Measurements from ENCODE around the gene SLAMF7. TPM values are rescaled to one million over a fixed set of nuclear protein-coding genes. Genes with fewer than 3 reads are reported as not detected.
A peak's percentile ranks its signal among the peaks of the same experiment; 100 is the strongest.

Gene SLAMF7
- total and polyA plus RNA-seq, 2 donors (not counting 1 experiment from before 2014, with no cell fraction given), result 13.1 to 52.6 TPM

DNA sequence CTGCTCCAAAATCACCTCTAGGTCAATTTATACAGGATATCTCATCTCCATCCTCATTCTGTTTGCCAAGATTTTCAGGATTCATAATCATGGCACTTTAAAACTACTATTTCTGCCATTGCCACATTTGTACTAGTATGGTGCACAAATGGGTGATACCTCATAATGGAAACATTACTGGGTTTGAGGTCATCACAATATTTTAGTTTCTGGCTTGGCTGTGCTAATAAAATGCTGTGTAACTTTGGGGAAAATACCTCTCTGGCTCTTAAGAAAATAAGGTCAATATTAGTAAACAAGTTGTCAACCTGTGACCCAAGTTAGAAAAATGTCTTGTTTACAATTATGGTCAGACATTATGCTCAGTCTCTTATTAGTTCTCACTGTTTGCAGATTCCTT is 4.7 kb upstream of the SLAMF7 start:
- H3K9me3 Mint-ChIP-seq (ENCODE audit: insufficient read depth), result peaks cover 3% of the 10 kb centered on the region
- peaks cover 43% of the 10 kb centered on the region for H3K4me1 Mint-ChIP-seq
- ATAC-seq (ENCODE audit: low read depth) (no peak), DNase-seq (no peak)
- Histone ChIP-seq H3K9ac (ENCODE audit: low read length) (peak overlapping the region; percentile 55), H3K4me2 (replicated peaks; ENCODE audit: low read depth, low read length, poor library complexity, severe bottlenecking) (peak overlapping the region; percentile 60), H3K36me3 (replicated peaks in 1 of 2; ENCODE audit: control extremely low read depth in 1 of 2, control insufficient read depth in 1 of 2, extremely low read depth in 1 of 2, insufficient read depth in 2 of 2, low read length in 1 of 2) (no peaks in the 10 kb centered on the region), H4K20me1 (ENCODE audit: control insufficient read depth, insufficient read depth, low read length, poor library complexity, severe bottlenecking) (no peaks in the 10 kb centered on the region), H2AFZ (ENCODE audit: insufficient read depth, low read depth, low read length, poor library complexity, severe bottlenecking) (peak overlapping the region; percentile 71), H3K79me2 (ENCODE audit: control insufficient read depth, insufficient read depth, low read length) (no peaks in the 10 kb centered on the region), H3K4me1 (ENCODE audit: control insufficient read depth in 2 of 2, insufficient read depth in 2 of 2, low read length in 2 of 2) (peaks cover 21 to 29% of the 10 kb centered on the region in 2 donors), H3K9me3 (ENCODE audit: control extremely low read depth in 1 of 3, control insufficient read depth in 2 of 3, insufficient read depth in 1 of 3, low read length in 2 of 3) (peaks cover 3 to 11% (median 4%) of the 10 kb centered on the region in 3 donors), H3K4me3 (ENCODE audit: control extremely low read depth in 1 of 5, extremely low read depth in 1 of 5, insufficient read depth in 1 of 5, low read depth in 2 of 5, low read length in 4 of 5) (no peak overlapping the region), H3K27me3 (replicated peaks in 1 of 4; ENCODE audit: control extremely low read depth in 1 of 4, control insufficient read depth in 3 of 4, insufficient read depth in 4 of 4, low read length in 3 of 4) (no peaks in the 10 kb centered on the region), H3K27ac (ENCODE audit: low read length in 2 of 2) (peak overlapping the region; percentile 76 to 82)
- H3K27ac Mint-ChIP-seq, result peak overlapping the region; percentile 79
- CTCF ChIA-PET, result interaction anchor here (0.7 to 1.9 kb wide), 5 partner anchors 34 to 255 kb away, joined by 5 to 9 read pairs (median 7); no protein-coding TSS in a partner anchor
- no peak for TF ChIP-seq EZH2 (IDR thresholded peaks at IDR 0.05; ENCODE audit: borderline replicate concordance, insufficient read depth, low read depth, low read length, poor library complexity, severe bottlenecking)
- TF ChIP-seq, protein P1, sequence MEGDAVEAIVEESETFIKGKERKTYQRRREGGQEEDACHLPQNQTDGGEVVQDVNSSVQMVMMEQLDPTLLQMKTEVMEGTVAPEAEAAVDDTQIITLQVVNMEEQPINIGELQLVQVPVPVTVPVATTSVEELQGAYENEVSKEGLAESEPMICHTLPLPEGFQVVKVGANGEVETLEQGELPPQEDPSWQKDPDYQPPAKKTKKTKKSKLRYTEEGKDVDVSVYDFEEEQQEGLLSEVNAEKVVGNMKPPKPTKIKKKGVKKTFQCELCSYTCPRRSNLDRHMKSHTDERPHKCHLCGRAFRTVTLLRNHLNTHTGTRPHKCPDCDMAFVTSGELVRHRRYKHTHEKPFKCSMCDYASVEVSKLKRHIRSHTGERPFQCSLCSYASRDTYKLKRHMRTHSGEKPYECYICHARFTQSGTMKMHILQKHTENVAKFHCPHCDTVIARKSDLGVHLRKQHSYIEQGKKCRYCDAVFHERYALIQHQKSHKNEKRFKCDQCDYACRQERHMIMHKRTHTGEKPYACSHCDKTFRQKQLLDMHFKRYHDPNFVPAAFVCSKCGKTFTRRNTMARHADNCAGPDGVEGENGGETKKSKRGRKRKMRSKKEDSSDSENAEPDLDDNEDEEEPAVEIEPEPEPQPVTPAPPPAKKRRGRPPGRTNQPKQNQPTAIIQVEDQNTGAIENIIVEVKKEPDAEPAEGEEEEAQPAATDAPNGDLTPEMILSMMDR (IDR thresholded peaks at IDR 0.05), result no peak
- POLR2A ChIA-PET, result no interaction called here
- no peaks in the 10 kb centered on the region for H3K27me3 Mint-ChIP-seq
- intact Hi-C loops (cut with micrococcal nuclease), result no loop called here
- H3K4me3 Mint-ChIP-seq, result peak overlapping the region; percentile 40

DNA sequence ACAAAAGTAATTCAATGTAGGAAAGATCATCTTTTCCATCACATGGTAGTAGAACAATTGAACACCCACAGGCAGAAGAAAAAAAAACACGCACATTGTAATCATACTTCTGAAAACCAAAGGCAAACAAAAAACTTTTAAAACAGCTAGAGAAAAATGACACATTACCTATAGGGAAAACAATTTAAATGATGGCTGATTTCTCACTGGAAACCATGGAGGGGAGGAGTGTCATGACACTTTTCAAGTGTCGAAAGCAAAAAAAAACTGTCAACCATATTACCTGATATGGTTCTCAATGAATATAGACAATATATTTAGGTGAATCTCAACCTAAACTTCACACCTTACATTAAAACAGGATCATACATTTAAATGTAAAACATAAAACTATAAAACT is 776 bp upstream of the SLAMF7 start:
- peak overlapping the region; percentile 70 for H2AFZ ChIP-seq (ENCODE audit: insufficient read depth, low read depth, low read length, poor library complexity, severe bottlenecking)
- H3K4me1 ChIP-seq (ENCODE audit: control insufficient read depth in 2 of 2, insufficient read depth in 2 of 2, low read length in 2 of 2), result peaks cover 30 to 40% of the 10 kb centered on the region in 2 donors
- no peak overlapping the region for H3K9ac ChIP-seq (ENCODE audit: low read length)
- H3K79me2 ChIP-seq (ENCODE audit: control insufficient read depth, insufficient read depth, low read length), result peaks cover 16% of the 10 kb centered on the region
- H3K36me3 ChIP-seq (replicated peaks in 1 of 2; ENCODE audit: control extremely low read depth in 1 of 2, control insufficient read depth in 1 of 2, extremely low read depth in 1 of 2, insufficient read depth in 2 of 2, low read length in 1 of 2), result no peaks in the 10 kb centered on the region
- ATAC-seq (ENCODE audit: low read depth) (no peak), DNase-seq (no peak)
- no peak for TF ChIP-seq EZH2 (IDR thresholded peaks at IDR 0.05; ENCODE audit: borderline replicate concordance, insufficient read depth, low read depth, low read length, poor library complexity, severe bottlenecking)
- TF ChIP-seq, protein P1 (IDR thresholded peaks at IDR 0.05), result no peak
- ChIA-PET CTCF (interaction anchor here (0.6 to 6.2 kb wide), 10 partner anchors 11 to 488 kb away, joined by 3 to 35 read pairs (median 3); partner anchors contain the start of genes ITLN2 and TOMM40L), POLR2A (interaction anchor here (0.6 kb wide), 1 partner anchor 83 kb away, joined by 10 read pairs; no protein-coding TSS in a partner anchor)
- Mint-ChIP-seq H3K4me3 (peak overlapping the region; percentile 51), H3K4me1 (peaks cover 63% of the 10 kb centered on the region), H3K27me3 (no peaks in the 10 kb centered on the region), H3K9me3 (ENCODE audit: insufficient read depth) (peaks cover 3% of the 10 kb centered on the region), H3K27ac (no peak overlapping the region)
- peaks cover 3 to 11% (median 4%) of the 10 kb centered on the region in 3 donors for H3K9me3 ChIP-seq (ENCODE audit: control extremely low read depth in 1 of 3, control insufficient read depth in 2 of 3, insufficient read depth in 1 of 3, low read length in 2 of 3)
- intact Hi-C loops (cut with micrococcal nuclease), result loop anchor here (2.0 kb wide), 1 partner anchor 27 kb away; the partner anchor contains the start of gene CD48
- H3K4me2 ChIP-seq (replicated peaks; ENCODE audit: low read depth, low read length, poor library complexity, severe bottlenecking), result no peak overlapping the region
- H3K27ac ChIP-seq (ENCODE audit: low read length in 2 of 2), result peak overlapping the region in 1 of 2 donors; percentile 53
- H4K20me1 ChIP-seq (ENCODE audit: control insufficient read depth, insufficient read depth, low read length, poor library complexity, severe bottlenecking), result no peaks in the 10 kb centered on the region
- WGBS (ENCODE audit: insufficient coverage), result no CpG with 5 or more reads among the region's 2 CpGs
- no peak overlapping the region for H3K4me3 ChIP-seq (ENCODE audit: control extremely low read depth in 1 of 5, extremely low read depth in 1 of 5, insufficient read depth in 1 of 5, low read depth in 2 of 5, low read length in 4 of 5)
- H3K27me3 ChIP-seq (replicated peaks in 1 of 4; ENCODE audit: control extremely low read depth in 1 of 4, control insufficient read depth in 3 of 4, insufficient read depth in 4 of 4, low read length in 3 of 4), result no peaks in the 10 kb centered on the region

Measured in B cell (primary cell).